ENCODE results near the gene NDFIP2.

DNA sequence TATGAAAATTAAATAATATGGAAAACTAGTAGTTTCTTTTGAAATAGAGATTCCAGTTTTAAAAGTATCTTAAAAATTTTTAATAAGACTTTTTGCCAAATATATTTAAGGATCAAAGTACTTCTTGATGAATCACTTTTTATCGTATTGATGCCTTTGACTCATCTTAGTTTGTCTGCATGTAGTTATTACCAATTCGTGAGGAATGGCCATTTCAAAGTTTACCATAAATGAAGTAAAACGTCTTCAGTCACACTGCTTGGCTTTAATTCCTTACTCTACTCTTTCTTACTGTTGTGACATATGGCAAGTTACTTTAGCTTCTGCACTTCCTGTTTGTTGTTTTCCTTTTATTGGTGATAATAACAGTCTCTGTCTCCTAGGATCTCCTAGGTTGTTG, 38.3 kb downstream of the NDFIP2 start:
- TF ChIP-seq, protein P1, sequence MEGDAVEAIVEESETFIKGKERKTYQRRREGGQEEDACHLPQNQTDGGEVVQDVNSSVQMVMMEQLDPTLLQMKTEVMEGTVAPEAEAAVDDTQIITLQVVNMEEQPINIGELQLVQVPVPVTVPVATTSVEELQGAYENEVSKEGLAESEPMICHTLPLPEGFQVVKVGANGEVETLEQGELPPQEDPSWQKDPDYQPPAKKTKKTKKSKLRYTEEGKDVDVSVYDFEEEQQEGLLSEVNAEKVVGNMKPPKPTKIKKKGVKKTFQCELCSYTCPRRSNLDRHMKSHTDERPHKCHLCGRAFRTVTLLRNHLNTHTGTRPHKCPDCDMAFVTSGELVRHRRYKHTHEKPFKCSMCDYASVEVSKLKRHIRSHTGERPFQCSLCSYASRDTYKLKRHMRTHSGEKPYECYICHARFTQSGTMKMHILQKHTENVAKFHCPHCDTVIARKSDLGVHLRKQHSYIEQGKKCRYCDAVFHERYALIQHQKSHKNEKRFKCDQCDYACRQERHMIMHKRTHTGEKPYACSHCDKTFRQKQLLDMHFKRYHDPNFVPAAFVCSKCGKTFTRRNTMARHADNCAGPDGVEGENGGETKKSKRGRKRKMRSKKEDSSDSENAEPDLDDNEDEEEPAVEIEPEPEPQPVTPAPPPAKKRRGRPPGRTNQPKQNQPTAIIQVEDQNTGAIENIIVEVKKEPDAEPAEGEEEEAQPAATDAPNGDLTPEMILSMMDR (IDR thresholded peaks at IDR 0.05; ENCODE audit: insufficient read depth, low read length, poor library complexity, severe bottlenecking), result no peak
- TF ChIP-seq EZH2phosphoT487 (conservative IDR thresholded peaks at IDR 0.05; ENCODE audit: low read length), result no peak
